SK-N-MC (cell line): ENCODE data around the gene HEBP1.

Experiments
- EZH2 ChIP-seq: fragments of 200-600 bp; sonication (generic); IDR thresholded peaks from one replicate; pipeline ENCODE4 v1.6.1; 2017; ENCODE audit warnings: antibody characterized with exemption
- FOXP2 ChIP-seq: optimal IDR thresholded peaks from 2 replicates; pipeline ENCODE3; 2011; ENCODE audit warnings: mild to moderate bottlenecking, moderate library complexity; ENCODE audit not compliant: insufficient read depth; ENCODE audit errors: extremely low read length, control extremely low read depth
- POLR2AphosphoS5 ChIP-seq: IDR thresholded peaks from 2 replicates; pipeline ENCODE4 v1.6.1; 2012; ENCODE audit warnings: mild to moderate bottlenecking, low read depth, low read length, borderline replicate concordance

DNA sequence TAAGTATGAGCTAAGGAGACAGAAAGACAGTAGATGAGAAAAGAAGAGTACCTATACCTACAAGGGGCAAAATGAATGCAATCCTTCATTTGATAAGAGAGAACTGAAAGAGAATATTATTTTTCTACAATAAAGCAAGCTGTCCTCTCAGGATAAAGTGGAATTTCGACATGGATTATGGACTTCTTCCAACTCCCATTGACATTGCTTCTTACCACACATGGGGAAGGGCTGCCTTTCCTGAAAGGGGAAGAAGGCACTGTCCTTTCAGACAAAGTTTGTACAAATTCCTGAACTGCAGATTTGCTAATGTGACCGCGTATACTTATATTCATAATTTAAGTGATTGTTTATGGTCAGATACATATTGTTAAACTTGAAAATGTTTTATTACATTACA lies 4.3 kb upstream of the HEBP1 start:
- TF ChIP-seq EZH2 (no peak), POLR2AphosphoS5 (no peak), FOXP2 (no peak)
